ENCODE results near the gene SYK.
"Not testable (repeated sequence)": the region's sequence is repeated elsewhere in the genome, so short reads cannot be mapped to it uniquely, and the experiment has no call there.

SYK gene

GRCh38 chr9:90807006-90807405 lies 5.4 kb downstream of the SYK start:
- H3K9ac ChIP-seq (ENCODE audit: low read depth, low read length), result no peak overlapping the region
- H3K4me1 ChIP-seq (ENCODE audit: insufficient read depth, low read length), result no peaks in the 10 kb centered on the region
- H3K9me3 ChIP-seq (ENCODE audit: control insufficient read depth, insufficient read depth, low read length), result no peaks in the 10 kb centered on the region
- no peaks in the 10 kb centered on the region for H3K36me3 ChIP-seq (ENCODE audit: insufficient read depth, low read length)

GRCh38 chr9:90808398-90808797 lies 6.8 kb downstream of the SYK start:
- Histone ChIP-seq H3K4me1 (ENCODE audit: insufficient read depth, low read length) (no peaks in the 10 kb centered on the region), H3K9me3 (ENCODE audit: control insufficient read depth, insufficient read depth, low read length) (no peaks in the 10 kb centered on the region), H3K36me3 (ENCODE audit: insufficient read depth, low read length) (no peaks in the 10 kb centered on the region), H3K9ac (ENCODE audit: low read depth, low read length) (no peak overlapping the region)

- Histone ChIP-seq H3K4me1 (ENCODE audit: insufficient read depth, low read length) (no peaks in the 10 kb centered on the region), H3K9me3 (ENCODE audit: control insufficient read depth, insufficient read depth, low read length) (no peaks in the 10 kb centered on the region), H3K36me3 (ENCODE audit: insufficient read depth, low read length) (no peaks in the 10 kb centered on the region), H3K9ac (ENCODE audit: low read depth, low read length) (no peak overlapping the region)
Observed at GRCh38 chr9:90808890-90809685, 7.5 kb downstream of the SYK start.

GRCh38 chr9:90810691-90811090 lies 9.1 kb downstream of the SYK start:
- Histone ChIP-seq H3K4me1 (ENCODE audit: insufficient read depth, low read length) (peaks cover 4% of the 10 kb centered on the region; the same call in 1 of the 2 replicates), H3K36me3 (ENCODE audit: insufficient read depth, low read length) (no peaks in the 10 kb centered on the region), H3K9ac (ENCODE audit: low read depth, low read length) (no peak overlapping the region)

GRCh38 chr9:90813046-90813445 lies 11.4 kb downstream of the SYK start:
- Histone ChIP-seq H3K36me3 (ENCODE audit: insufficient read depth, low read length) (no peaks in the 10 kb centered on the region), H3K9ac (ENCODE audit: low read depth, low read length) (no peak overlapping the region), H3K4me1 (ENCODE audit: insufficient read depth, low read length) (peaks cover 9% of the 10 kb centered on the region; the same call in 1 of the 2 replicates), H3K9me3 (ENCODE audit: control insufficient read depth, insufficient read depth, low read length) (no peaks in the 10 kb centered on the region)

More at GRCh38 chr9:90810691-90811090, 9.1 kb downstream of the SYK start:
- H3K9me3 ChIP-seq (ENCODE audit: control insufficient read depth, insufficient read depth, low read length), result no peaks in the 10 kb centered on the region

GRCh38 chr9:90813523-90813922 lies 11.9 kb downstream of the SYK start:
- H3K9me3 ChIP-seq (ENCODE audit: control insufficient read depth, insufficient read depth, low read length), result no peaks in the 10 kb centered on the region
- H3K36me3 ChIP-seq (ENCODE audit: insufficient read depth, low read length), result no peaks in the 10 kb centered on the region
- H3K9ac ChIP-seq (ENCODE audit: low read depth, low read length), result no peak overlapping the region
- peaks cover 9% of the 10 kb centered on the region; the same call in 1 of the 2 replicates for H3K4me1 ChIP-seq (ENCODE audit: insufficient read depth, low read length)

GRCh38 chr9:90814355-90814754 lies 12.7 kb downstream of the SYK start:
- Histone ChIP-seq H3K9ac (ENCODE audit: low read depth, low read length) (no peak overlapping the region), H3K9me3 (ENCODE audit: control insufficient read depth, insufficient read depth, low read length) (no peaks in the 10 kb centered on the region), H3K36me3 (ENCODE audit: insufficient read depth, low read length) (no peaks in the 10 kb centered on the region), H3K4me1 (ENCODE audit: insufficient read depth, low read length) (peaks cover 9% of the 10 kb centered on the region; the same call in 1 of the 2 replicates)

- H3K9ac ChIP-seq (ENCODE audit: low read depth, low read length), result no peak overlapping the region
- H3K9me3 ChIP-seq (ENCODE audit: control insufficient read depth, insufficient read depth, low read length), result no peaks in the 10 kb centered on the region
- peaks cover 9% of the 10 kb centered on the region; the same call in 1 of the 2 replicates for H3K4me1 ChIP-seq (ENCODE audit: insufficient read depth, low read length)
- H3K36me3 ChIP-seq (ENCODE audit: insufficient read depth, low read length), result no peaks in the 10 kb centered on the region
Observed at GRCh38 chr9:90815183-90815943, 13.7 kb downstream of the SYK start.

- H3K36me3 ChIP-seq (ENCODE audit: insufficient read depth, low read length), result no peaks in the 10 kb centered on the region
- no peaks in the 10 kb centered on the region for H3K9me3 ChIP-seq (ENCODE audit: control insufficient read depth, insufficient read depth, low read length)
- no peak overlapping the region for H3K9ac ChIP-seq (ENCODE audit: low read depth, low read length)
- H3K4me1 ChIP-seq (ENCODE audit: insufficient read depth, low read length), result peaks cover 9% of the 10 kb centered on the region; the same call in 1 of the 2 replicates
Observed at GRCh38 chr9:90815944-90816357, 14.3 kb downstream of the SYK start.

- Histone ChIP-seq H3K36me3 (ENCODE audit: insufficient read depth, low read length) (no peaks in the 10 kb centered on the region), H3K9me3 (ENCODE audit: control insufficient read depth, insufficient read depth, low read length) (no peaks in the 10 kb centered on the region), H3K9ac (ENCODE audit: low read depth, low read length) (no peak overlapping the region), H3K4me1 (ENCODE audit: insufficient read depth, low read length) (peaks cover 9% of the 10 kb centered on the region; the same call in 1 of the 2 replicates)
Observed at GRCh38 chr9:90816690-90817089, 15.1 kb downstream of the SYK start.

GRCh38 chr9:90818279-90818678 lies 16.7 kb downstream of the SYK start:
- peaks cover 2% of the 10 kb centered on the region; the same call in 1 of the 2 replicates for H3K9me3 ChIP-seq (ENCODE audit: control insufficient read depth, insufficient read depth, low read length)
- peaks cover 13% of the 10 kb centered on the region for H3K4me1 ChIP-seq (ENCODE audit: insufficient read depth, low read length)
- H3K9ac ChIP-seq (ENCODE audit: low read depth, low read length), result no peak overlapping the region
- no peaks in the 10 kb centered on the region for H3K36me3 ChIP-seq (ENCODE audit: insufficient read depth, low read length)

GRCh38 chr9:90820406-90820805 lies 18.8 kb downstream of the SYK start:
- peaks cover 12% of the 10 kb centered on the region for H3K4me1 ChIP-seq (ENCODE audit: insufficient read depth, low read length)
- not testable (repeated sequence) for H3K9me3 ChIP-seq (ENCODE audit: control insufficient read depth, insufficient read depth, low read length); H3K9ac ChIP-seq (ENCODE audit: low read depth, low read length); H3K36me3 ChIP-seq (ENCODE audit: insufficient read depth, low read length)

GRCh38 chr9:90821236-90821635 lies 19.6 kb downstream of the SYK start:
- H3K9ac ChIP-seq (ENCODE audit: low read depth, low read length); H3K36me3 ChIP-seq (ENCODE audit: insufficient read depth, low read length); H3K9me3 ChIP-seq (ENCODE audit: control insufficient read depth, insufficient read depth, low read length); H3K4me1 ChIP-seq (ENCODE audit: insufficient read depth, low read length): not testable (repeated sequence)

GRCh38 chr9:90821697-90822096 lies 20.1 kb downstream of the SYK start:
- Histone ChIP-seq H3K9ac (ENCODE audit: low read depth, low read length) (no peak overlapping the region), H3K4me1 (ENCODE audit: insufficient read depth, low read length) (peaks cover 4% of the 10 kb centered on the region; the same call in 1 of the 2 replicates)

More at GRCh38 chr9:90821697-90822096, 20.1 kb downstream of the SYK start:
- Histone ChIP-seq H3K9me3 (ENCODE audit: control insufficient read depth, insufficient read depth, low read length) (peaks cover 9% of the 10 kb centered on the region; the same call in 1 of the 2 replicates), H3K36me3 (ENCODE audit: insufficient read depth, low read length) (no peaks in the 10 kb centered on the region)

Data from ES-I3 (cell line).